HG03565 (cell line): ENCODE measurements around the gene HERC6.
"Not testable (repeated sequence)": the region's sequence is repeated elsewhere in the genome, so short reads cannot be mapped to it uniquely, and the experiment has no call there.

ENCODE experiments used
- ATAC-seq: cut with Tn5 transposase; IDR thresholded peaks from one replicate; pipeline ENCODE4 v1.9.1; 2021; ENCODE audit warnings: mild to moderate bottlenecking, moderate library complexity; ENCODE audit not compliant: unreplicated experiment

The HERC6 gene

DNA sequence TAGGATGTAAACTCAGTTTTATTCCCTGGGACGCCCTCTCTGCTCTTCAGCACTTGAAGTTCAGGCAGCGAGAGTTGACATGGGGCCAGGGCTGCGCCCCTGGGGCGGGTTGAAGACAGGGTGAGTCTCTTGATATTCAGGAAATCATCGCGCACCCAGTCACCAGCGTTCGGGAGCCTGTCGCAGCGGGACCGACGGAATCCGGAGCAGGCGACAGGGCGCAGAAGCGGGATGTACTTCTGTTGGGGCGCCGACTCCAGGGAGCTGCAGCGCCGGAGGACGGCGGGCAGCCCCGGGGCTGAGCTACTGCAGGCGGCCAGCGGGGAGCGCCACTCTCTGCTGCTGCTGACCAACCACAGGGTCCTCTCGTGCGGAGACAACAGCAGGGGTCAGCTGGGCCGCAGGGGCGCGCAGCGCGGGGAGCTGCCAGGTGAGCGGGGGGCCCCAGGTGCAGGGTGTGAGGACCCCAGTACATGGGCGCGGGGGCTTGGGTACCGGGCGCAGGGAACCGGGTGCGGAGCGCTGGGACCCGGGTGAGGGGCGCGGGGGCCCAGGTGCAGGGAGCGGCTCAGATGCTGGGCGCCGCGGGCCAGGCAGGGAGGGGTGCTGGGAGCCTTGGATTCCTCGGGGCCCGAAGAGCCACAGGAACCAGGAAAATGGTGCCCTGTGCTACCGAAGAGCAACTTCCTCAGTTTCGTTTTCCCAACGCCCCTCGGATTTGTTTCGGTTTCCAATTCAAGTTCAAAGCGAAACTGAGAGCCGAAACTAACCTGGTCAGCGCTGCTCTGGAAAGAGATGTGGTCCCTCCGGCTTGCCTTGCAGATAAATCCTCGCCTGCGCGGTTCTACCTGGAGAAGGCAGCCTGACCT lies at the start of gene HERC6:
TSS of gene HERC6 (plus strand) at position 162 of the 869 bp plus-strand sequence. CDS start at position 232, 70 bp downstream.
- ATAC-seq: peak; percentile 67

DNA sequence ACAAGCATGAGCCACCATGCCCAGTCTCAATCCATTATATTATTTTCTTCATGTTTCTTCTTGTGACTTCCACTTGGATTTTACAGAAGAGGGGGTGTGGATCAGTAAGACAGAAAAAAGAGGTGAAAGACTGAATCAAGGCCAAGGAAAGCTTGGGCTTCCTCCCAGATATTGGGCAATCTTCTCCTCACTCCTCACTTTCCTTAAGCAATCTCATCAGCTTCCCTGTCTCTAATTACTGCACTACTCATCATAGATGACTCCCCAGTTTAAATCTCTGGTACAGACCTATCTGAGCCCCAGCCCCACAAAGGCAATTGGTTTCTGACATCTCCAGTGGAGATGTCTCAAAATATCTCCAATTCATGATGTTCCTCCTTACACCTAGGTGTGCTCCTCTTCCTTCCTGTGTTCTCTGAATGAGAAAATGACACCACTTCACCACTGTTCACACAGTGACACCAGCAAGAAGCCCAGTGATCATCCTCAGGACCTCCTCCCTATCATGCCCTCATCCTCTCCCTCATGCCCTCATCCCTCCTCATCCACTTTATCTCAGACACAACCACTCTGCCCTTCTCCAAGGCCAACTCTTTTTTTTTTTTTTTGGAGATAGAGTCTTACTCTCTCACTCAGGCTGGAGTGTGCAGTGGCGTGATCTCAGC lies 44.8 kb upstream of the HERC6 start:
- no peak for ATAC-seq

GRCh38 chr4:88335092-88335665 lies 43.5 kb upstream of the HERC6 start:
- ATAC-seq: no peak

- ATAC-seq: no peak
Measured at GRCh38 chr4:88341227-88342192, 37.1 kb upstream of the HERC6 start.

DNA sequence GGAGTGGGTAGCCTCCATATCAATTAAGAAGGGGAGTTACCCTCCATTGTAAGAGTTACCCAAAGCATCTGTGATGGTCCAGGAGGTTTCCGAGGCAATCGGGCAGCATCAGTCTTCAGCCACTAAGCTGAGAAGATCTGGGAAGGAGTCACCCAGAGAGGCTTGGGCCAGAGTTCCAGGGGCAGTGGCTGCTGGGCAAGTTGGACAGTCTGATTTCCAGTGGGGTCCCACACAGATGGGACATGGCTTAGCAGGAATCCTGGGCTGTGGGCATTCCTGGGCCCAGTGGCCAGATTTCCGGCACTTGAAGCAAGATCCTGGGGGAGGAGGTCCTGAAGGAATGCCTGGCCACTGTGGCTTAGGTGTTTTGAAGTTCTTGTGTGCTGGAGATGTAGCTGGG lies 31.8 kb upstream of the HERC6 start:
- ATAC-seq: not testable (repeated sequence)

GRCh38 chr4:88348761-88349160 lies 29.9 kb upstream of the HERC6 start:
- not testable (repeated sequence) for ATAC-seq

DNA sequence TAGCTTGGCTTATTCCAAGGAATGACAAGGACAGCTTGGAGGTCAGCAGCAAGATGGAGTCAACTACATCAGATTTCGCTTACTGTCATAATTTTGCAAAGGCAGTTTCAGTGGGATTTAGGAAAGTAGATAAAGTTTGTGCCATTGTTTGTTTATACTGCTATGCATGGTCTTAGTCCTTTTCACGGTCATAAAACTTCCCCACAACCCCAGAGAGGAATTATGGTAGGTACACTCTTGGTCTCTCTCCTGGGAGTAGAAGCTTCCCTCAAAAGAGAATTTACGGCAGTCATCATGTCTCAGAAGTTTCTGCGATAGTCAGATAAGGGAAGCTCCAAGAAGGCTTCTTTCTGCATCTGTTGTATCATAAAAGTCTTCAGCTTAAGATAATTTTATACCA lies 27.9 kb upstream of the HERC6 start:
- ATAC-seq: no peak

DNA sequence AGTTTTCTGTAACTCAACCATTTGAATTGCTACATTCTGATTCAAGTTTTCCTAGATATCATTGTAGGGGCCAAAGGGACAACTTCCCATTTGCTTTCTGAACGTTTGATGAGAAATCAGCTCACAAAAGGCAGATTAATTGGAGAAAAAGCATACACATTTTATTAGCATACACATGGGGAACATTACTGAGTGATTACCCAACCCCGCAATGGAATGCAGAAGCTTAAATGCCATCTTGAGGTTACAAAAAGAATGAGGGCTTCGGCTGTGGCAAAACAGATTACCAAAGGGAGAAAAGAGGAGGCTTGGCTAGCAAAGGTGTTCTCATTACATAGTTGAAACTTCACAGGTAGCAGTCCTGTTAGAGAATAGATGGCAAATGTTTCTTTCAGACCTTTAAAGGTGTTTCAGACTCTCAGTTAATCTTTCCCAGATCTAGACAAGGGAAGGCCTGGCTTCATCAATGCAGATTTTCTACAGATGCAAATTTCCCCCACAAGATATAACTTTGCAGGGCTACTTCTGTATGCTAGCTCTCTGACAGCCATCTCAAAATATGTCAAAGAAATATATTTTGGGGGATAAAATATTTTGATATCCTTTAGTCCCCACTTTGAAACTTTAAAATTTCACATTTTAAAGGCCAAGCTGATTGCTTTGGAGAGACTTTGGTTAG lies 26.5 kb upstream of the HERC6 start:
- no peak for ATAC-seq

GRCh38 chr4:88353324-88353723 lies 25.3 kb upstream of the HERC6 start:
- no peak for ATAC-seq

- ATAC-seq: no peak
Measured at GRCh38 chr4:88356771-88357170, 21.9 kb upstream of the HERC6 start.

DNA sequence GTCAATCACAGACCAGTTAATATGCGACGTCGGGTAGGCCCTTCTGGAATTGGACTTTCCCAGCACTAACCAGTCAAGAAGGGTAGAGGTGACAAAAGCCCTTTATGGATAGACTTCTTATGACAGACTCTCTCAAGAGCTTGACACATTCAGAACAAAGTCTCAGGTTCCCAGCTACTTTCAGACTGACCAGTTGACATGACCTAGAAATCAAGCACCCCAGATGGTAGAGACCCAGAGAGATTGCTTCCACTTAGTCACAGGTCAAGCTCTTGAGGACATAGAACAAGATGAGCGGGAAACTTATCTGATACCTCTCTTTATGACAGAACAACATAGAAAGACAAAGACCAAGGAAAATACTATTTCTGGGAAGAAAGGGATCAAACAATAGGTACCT lies 21.4 kb upstream of the HERC6 start:
- no peak for ATAC-seq

- ATAC-seq: no peak
Measured at GRCh38 chr4:88359558-88359957, 19.1 kb upstream of the HERC6 start.

DNA sequence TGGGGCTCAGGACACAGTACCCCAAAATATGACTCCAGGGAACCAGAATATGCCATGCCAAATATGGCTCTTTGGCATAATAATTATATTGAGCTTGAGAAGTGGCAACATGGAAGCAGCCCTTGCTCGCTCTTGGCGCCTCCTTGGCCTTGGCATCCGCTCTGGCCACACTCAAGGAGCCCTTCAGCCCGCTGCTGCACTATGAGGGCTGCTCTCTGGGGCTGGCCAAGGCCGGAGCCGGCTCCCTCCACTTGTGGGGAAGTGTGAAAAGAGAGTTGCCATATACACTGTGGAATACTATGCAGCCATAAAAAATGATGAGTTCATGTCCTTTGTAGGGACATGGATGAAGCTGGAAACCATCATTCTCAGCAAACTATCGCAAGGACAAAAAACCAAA lies 18.4 kb upstream of the HERC6 start:
- no peak for ATAC-seq

- no peak for ATAC-seq
Measured at GRCh38 chr4:88360791-88361190, 17.9 kb upstream of the HERC6 start.

- not testable (repeated sequence) for ATAC-seq
Measured at GRCh38 chr4:88361217-88361773, 17.4 kb upstream of the HERC6 start.

- no peak for ATAC-seq
Measured at GRCh38 chr4:88366460-88366859, 12.2 kb upstream of the HERC6 start.

GRCh38 chr4:88367826-88368225 lies 10.8 kb upstream of the HERC6 start:
- no peak for ATAC-seq

GRCh38 chr4:88369180-88369812 lies 9.4 kb upstream of the HERC6 start:
- ATAC-seq: not testable (repeated sequence)

GRCh38 chr4:88381123-88381522 lies 2.5 kb downstream of the HERC6 start:
- ATAC-seq: no peak
